Measurements from ENCODE around the gene KCNS3.

KCNS3 gene

GRCh38 chr2:17979707-17980106, 101.2 kb downstream of the KCNS3 start:
- no peak for DNase-seq
- Histone ChIP-seq H3K4me3 (ENCODE audit: low read depth, low read length) (no peak overlapping the region), H3K9me3 (no peaks in the 10 kb centered on the region), H3K27me3 (no peaks in the 10 kb centered on the region), H3K4me1 (no peaks in the 10 kb centered on the region), H3K36me3 (no peaks in the 10 kb centered on the region)
- TF ChIP-seq CTCF (IDR thresholded peaks at IDR 0.05; ENCODE audit: low read depth, low read length) = no peak

DNA sequence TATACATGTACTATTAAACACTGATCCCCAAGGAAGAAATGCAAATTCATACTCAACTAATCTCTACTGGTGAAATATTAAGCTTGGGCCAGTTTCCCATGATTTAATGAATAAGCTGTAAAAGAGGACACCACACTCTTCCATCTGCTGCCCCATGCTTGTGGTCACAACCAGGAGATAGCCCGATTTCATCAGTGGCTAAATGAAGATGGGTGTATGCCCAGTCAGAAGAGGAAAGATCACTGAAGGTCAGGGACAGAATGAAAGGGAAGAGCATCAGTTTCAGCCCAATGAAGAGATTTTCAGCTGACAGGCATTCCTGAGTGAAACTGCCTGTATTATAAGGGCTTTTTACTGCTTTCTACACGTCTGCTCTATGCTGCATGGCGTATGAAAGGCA, 103.5 kb downstream of the KCNS3 start:
- no peaks in the 10 kb centered on the region for H3K27me3 ChIP-seq

More for the DNA sequence above, 103.5 kb downstream of the KCNS3 start:
- no peak for TF ChIP-seq CTCF (IDR thresholded peaks at IDR 0.05; ENCODE audit: low read depth, low read length)
- DNase-seq = no peak
- H3K9me3 ChIP-seq = no peaks in the 10 kb centered on the region
- H3K36me3 ChIP-seq = no peaks in the 10 kb centered on the region
- H3K4me1 ChIP-seq = no peaks in the 10 kb centered on the region
- H3K4me3 ChIP-seq (ENCODE audit: low read depth, low read length) = no peak overlapping the region
